Esophagus muscularis mucosa (tissue), 3 donors: Measurements from ENCODE around the gene HOXB1.

Source experiments
- CTCF ChIP-seq, 3 experiments: fragments of 200-600 bp in 2 of 3; fragments of 450-650 bp in 1 of 3; sonication (generic) in 2 of 3; IDR thresholded peaks; one replicate each; pipeline ENCODE4 v1.5.1; 2017 to 2019; ENCODE audit warnings: antibody characterized with exemption in 3 of 3, mild to moderate bottlenecking in 2 of 3, moderate library complexity in 1 of 3
- POLR2A ChIP-seq: fragments of 450-650 bp; IDR thresholded peaks from one replicate; pipeline ENCODE4 v1.6.1; 2017; ENCODE audit warnings: antibody characterized with exemption, moderate library complexity, mild to moderate bottlenecking, low read depth

GRCh38 chr17:48579471-48579759 is 48.6 kb upstream of the HOXB1 start:
- TF ChIP-seq CTCF (IDR thresholded peaks at IDR 0.05) (no peak), POLR2A (no peak)
